Measurements from ENCODE around the gene IFITM5.

IFITM5 gene

DNA sequence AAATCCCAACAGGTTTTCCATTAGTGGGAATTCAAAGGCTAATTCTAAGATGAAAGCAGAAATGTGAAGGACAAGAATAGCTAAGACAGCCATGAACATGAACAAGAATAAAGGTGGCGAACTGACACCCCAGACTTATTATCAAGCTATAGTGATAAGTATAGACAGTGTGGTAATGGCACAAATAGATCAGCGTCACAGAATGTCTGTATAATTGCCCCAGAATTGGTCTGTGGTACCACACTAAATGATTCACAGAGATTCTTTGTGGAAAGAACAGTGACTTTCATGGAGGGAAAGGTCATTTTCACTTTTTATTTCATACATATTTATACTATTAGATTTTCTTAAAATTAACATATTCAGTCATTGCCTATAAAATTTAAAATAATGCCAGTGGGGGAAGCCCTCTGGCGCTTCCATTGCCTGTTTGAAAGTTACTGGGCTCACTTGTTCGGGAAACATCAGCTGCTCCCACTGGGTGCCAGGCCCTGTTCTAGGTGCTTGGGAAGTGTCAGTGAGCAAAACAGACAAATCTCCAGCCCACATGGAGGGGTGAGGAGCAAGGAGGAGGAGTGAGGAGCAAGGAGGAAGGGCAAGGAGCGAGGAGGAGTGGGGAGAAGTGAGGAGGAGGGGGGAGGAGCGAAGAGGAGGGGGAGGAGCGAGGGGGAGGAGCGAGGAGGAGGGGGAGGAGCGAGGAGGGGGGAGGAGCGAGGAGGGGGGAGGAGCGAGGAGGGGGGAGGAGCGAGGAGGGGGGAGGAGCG, 32.5 kb downstream of the IFITM5 start:
- peak; percentile 46 for DNase-seq (ENCODE audit: low spot score)

DNA sequence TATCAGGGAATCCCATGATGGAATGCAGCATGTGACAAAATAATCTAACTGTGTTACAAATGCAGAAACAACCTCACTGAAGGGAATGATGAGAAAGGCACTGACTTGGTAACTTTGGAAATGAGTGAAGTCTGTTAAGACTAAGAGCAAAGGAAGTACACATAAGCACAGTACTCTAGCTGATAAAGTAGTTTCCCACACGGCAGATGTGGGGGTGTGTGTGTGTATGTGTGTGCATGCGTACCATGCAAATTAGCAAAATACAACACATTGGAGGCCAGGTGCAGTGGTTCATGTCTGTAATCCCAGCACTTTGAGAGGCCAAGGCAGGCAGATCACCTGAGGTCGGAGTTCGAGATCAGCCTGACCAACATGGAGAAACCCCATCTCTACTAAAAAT, 37.7 kb downstream of the IFITM5 start:
- no peak for DNase-seq (ENCODE audit: low spot score)

DNA sequence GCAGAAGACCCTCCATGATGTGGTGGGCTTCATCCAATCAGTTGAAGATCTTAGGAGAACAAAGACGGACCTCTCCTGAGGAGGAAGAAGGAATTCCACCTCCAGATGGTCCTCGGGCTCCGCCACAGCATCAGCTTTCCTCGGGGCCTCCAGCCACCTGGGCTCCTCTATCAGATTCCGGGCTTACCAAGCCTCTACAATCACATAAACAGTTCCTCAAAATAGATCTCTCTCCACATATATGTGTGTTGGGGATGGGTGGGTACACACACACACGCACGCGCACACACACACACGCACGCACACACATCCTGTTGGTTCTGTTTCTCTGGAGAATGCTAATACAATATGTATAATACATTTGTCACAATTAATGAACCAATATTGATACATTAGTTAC, 39.9 kb downstream of the IFITM5 start:
- DNase-seq (ENCODE audit: low spot score): no peak

DNA sequence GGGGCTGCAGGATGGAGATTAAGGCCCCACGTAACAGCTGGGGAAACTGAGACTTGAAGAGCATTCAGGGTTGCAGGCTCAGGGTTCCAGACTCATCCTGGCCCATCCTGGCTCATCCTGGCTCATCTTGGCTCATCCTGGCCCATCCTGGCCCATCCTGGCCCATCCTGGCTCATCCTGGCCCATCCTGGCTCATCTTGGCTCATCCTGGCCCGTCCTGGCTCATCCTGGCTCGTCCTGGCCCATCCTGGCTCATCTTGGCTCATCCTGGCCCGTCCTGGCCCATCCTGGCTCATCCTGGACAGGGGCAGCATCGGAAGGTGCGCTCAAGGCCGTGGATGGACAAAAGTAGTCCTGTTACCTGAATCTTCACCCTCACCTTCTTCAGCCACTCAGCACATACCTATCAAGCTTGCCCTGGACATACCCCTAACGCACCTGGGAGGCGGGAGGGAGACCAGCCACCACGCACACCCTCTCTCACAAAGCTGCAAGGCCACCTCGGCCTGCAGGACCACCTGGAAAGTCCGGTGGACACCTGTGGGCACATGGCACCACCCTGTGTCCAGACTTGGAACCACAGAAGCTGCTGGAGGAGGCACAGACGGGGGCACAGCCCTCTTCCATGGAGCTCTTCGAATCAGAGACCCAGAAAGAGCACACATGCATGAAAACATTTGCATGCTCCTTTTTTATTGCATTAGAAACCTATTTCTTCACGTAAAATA, 41.4 kb downstream of the IFITM5 start:
- peak; percentile 22 for DNase-seq (ENCODE audit: low spot score)

DNA sequence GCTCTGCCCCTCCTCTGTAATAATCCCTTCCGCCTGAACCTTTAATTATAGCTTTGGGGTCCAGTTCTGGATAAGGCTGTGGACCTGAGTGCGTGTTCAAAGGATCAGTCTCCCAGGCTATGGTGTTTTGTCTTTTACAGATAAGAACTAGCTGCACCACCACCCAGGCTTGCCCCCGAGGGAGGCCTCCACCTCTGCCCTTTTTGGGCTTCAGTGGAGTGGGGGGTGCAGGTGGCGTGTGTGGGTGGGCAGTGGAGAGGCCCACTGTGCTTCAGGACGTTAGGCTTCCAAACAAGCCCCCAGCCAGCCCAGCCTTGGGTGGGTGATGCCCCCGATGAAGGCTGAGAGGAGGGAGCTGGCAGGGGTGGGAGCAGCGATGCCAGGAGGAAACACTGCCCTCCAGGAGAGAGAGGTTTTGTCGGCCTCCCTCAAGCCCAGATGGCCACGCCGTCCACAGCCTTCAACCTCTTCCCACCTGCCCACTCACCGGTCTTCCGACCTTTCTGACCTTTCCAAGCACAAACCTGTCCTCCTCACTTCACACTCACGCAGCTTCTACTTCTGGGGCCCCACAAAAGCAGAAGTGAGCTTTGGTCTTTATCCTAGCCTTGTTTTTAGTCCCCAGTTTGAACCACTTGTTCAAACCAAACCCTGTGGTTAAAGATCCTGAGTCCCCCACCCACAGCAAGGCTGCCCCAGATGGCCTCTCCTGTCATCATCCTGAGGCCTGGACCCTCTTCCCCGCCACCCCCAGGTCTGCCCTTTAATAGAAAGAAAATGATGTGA, 42.2 kb downstream of the IFITM5 start:
- no peak for DNase-seq (ENCODE audit: low spot score)

DNA sequence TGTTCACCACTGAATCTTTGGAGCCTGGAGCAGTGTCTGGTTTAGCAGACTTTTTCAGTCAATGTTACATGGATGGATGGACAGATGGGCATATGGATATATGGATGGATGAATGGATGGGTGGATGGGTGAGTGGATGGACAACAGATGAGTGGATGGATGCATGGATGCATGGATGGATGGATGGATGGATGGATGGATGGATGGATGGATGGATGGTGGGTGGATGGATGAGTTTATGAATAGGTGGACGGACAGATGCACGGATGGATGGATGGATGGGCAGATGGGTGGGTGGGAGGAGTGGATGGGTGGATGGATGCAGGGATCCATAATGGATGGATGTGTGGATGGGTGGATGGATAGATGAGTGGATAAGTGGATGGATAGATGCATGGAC, 43.5 kb downstream of the IFITM5 start:
- no peak for DNase-seq (ENCODE audit: low spot score)

DNA sequence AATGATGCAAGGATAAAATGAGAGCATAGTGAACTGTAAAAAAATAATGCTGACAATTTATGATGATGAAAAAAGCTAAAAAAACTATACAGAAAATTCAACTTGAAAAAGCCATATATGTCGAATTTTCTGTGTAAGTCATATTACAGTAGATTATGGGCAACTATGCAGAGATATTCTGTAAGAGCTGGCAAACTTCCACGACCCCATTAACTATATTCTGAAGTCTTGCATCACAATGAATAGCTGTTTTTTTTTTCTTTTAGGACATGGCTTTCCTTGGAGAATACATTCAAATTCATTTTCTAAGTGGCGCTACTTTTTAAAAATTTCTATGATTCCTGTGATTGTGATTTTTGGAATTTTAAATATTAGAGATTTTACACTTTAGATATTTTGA, 44.1 kb downstream of the IFITM5 start:
- DNase-seq (ENCODE audit: low spot score): no peak

DNA sequence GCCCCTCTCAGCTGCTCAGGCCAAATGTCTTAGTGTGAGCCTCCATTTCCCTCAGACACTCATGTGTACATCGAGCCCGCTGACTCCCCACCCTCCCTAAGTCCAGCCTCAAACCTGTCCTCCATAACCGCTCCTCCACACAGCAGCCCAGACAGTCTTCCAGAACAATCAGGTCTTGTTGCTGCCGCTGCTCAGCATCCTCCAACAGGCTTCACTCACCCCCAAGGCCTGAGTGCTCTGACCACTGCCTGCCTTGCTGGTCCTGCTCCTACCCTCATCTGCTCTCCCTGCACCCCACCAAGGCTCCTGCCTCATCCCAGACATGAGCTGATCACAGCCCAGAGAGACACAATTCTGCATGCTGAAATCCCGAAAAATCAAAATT, 45.4 kb downstream of the IFITM5 start:
- no peak for DNase-seq (ENCODE audit: low spot score)

DNA sequence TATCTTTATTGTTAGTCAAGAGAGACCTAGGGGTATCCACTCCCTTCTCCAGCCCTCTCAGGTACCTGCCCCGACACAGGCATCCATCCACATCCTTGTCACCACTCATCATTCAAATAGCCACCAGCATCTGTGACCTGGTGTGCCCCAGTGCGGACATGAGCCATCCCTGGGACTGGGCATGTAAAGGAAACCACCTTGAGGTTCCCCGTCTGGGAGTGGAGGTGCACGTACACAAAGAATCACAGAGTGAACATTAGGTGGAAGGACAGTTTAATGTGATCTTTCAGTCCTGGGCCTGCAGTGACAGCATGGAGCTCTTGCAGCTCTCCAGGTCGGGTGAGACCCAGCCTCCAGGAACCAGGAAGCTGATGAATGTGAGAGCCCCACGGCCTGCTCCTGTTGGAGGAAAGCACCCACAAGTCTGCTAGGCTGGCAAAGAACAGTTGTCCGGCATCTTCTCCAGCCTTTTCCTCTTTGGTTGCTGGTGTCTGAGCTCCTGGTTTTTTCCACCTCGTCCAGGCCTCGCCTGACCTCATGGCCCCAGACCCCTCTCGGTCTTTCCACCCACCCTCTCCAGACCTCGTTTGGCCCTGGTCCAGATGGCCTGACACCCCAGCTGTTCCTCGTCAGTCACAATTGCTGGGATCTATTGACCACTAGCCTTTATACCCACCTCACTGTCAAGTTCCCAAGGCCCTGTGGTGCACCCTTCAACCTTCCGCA, 46.0 kb downstream of the IFITM5 start:
- no peak for DNase-seq (ENCODE audit: low spot score)

DNA sequence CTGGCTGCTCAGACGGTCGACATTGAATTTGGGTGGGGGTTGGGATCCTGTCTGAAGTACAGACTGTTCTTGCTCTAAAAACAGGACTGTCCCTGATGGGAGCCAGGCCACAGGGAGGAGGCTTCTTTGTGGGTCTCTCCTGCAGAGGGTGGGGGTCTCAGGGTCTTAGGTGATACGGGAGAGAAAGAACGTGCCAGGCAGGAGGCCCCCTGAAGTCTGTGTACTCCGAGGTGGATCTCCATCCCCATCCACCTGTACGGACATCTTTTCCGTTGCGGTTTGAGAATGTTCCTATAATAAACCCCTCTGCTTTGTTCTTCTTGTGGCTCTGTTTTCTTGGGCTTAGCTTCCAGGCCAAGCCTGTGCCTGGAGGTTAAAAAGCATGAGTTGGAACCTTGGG, 46.7 kb downstream of the IFITM5 start:
- DNase-seq (ENCODE audit: low spot score): no peak

DNA sequence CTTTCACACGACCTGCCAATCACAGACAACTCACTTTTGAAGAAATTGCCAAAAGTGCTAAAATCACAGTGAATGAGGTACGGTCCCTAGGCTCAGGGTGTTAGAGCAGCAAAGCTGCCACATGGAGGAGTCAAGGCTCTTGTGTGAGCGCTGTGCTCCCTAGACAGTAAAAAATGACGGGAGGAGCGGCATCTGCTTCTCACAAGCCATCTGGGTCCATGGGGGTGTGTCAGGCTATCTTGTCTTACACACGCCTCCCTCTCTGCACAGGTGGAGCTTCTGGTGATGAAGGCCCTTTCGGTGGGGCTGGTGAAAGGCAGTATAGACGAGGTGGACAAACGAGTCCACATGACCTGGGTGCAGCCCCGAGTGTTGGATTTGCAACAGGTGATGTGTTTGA, 47.8 kb downstream of the IFITM5 start:
- no peak for DNase-seq (ENCODE audit: low spot score)

DNA sequence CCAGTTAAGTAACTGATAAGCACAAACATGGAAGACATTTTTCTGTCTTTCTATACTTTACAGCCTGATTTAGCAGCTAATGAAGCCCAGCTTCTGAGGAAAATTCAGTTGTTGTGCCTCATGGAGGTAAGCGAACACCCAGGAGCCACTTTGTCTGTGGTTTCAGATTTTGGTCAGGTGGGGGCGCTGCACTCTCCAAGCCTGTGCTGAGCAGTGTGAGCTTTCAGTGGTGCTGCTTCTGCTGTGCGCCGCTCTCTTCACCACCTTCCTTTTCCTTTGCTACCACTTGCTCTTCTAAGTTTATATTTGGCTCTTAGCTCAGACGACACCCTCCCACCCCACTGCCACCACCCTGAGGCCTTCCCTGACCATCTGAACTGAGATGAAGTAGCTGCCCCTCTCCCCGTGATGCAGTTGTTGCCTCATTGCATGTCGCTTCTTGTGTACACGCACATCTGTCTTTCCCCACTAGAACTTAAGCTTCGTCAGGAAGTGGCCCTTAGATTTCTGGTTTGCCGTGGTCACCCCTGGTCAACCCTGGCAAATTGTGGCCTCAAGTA, 48.5 kb downstream of the IFITM5 start:
- peak; percentile 54 for DNase-seq (ENCODE audit: low spot score)

DNA sequence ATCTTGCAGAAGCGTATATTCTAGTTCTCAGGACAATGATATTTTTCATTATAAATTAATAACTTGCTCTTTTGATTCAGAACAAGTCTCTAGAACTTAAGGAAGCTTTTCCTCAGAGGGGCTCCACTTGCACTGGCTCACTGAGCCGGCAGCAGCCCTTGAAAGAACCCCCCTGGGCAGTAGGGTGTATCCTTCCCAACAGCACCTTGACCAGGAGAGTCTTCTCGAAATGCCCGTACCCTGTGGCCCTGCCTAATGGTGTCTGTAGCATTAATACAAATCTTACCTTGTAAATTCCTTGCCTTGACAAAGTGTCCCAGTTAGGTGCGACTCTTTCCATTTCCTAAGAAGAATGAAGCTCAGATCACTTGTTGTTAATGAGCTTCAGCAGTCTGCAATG, 49.1 kb downstream of the IFITM5 start:
- DNase-seq (ENCODE audit: low spot score): no peak

DNA sequence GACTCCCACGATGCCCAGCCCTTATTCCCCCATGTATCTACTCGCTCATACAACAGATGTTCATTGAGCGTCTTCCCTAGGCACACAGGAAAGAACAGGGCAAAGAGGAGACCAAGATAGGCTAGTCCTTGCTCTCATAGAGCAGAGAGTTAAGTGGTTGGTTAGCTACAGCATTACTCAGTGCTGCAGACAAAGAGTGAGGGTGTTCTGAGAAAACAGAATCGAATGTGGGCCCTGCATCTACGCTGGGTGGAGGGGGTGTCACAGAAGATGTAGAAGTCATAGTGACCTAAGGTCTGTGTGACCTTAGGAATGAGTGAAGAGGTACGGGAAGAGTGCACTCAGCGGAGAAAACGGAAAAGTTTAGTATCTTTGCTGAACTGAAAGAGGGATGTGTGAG, 50.3 kb downstream of the IFITM5 start:
- no peak for DNase-seq (ENCODE audit: low spot score)

Measured in hematopoietic multipotent progenitor cell treated with erythropoietin and hydrocortisone succinate and interleukin-3 and kit ligand, for 17 days (in vitro differentiated cells).